Measurements from ENCODE around the gene MRTO4. TPM values are rescaled to one million over a fixed set of nuclear protein-coding genes. Genes with fewer than 3 reads are reported as not detected.
A peak's percentile ranks its signal among the peaks of the same experiment; 100 is the strongest.

MRTO4 gene
- total and polyA plus RNA-seq, 2 of the 13 experiments (the other 11 are each of a cell fraction or from before 2014, with no cell fraction given), result 28.1 to 59.2 TPM

DNA sequence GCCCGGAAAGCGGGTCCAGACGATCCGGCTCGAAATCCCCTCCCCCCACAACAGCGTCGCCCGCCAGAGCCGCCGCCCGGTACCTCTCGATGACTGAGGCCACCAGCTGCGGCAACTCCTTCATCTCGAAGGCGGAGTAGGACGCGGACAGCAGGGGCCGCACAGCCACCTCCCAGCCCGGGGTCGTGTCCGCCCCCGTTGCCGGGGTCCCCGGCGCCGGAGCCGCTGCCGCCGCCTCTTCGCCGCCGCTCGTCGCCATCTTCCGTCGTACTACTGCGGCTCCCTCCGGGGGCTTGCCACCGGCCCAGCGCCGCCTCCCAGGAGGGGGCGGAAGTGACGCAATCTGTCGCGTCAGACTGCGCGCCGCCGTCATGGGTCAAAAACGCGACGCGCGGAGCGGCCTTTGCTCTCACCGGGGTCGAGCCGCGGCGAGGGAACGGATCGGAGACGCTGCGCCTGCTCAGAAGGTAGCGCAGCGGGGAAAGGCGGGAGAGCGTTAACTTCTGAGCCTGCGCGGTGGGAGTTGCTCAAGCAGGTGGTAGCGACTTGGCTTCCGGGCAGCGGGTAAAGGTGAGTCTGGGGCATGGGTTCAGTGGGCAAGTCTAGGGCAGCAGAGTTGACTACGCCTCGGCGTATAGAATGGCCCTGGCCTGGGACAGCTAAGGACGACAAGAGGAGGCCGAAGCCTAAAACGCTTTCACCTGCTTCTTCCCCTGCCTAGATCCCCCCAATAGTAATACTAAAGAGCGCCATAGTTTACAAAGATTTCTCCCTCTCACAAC lies 41.4 kb upstream of the MRTO4 start, which contains the start of gene UBR4 (continued):
- TF ChIP-seq, protein P1, sequence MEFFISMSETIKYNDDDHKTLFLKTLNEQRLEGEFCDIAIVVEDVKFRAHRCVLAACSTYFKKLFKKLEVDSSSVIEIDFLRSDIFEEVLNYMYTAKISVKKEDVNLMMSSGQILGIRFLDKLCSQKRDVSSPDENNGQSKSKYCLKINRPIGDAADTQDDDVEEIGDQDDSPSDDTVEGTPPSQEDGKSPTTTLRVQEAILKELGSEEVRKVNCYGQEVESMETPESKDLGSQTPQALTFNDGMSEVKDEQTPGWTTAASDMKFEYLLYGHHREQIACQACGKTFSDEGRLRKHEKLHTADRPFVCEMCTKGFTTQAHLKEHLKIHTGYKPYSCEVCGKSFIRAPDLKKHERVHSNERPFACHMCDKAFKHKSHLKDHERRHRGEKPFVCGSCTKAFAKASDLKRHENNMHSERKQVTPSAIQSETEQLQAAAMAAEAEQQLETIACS (CRISPR knock-in tag; IDR thresholded peaks at IDR 0.05), result peak; percentile 85
- TF ChIP-seq ZNF766 (CRISPR knock-in tag; IDR thresholded peaks at IDR 0.05; ENCODE audit: borderline replicate concordance) (peak; percentile 65; the same call in 1 of the 2 replicates), BRCA1 (CRISPR knock-in tag; IDR thresholded peaks at IDR 0.05) (peak; percentile 72; the same call in 1 of the 2 replicates), ZFY (CRISPR knock-in tag; IDR thresholded peaks at IDR 0.05) (peak; percentile 86), ZNF276 (CRISPR knock-in tag; IDR thresholded peaks at IDR 0.05; ENCODE audit: low read depth) (no peak; the same call in 1 of the 2 replicates), TCF7 (IDR thresholded peaks at IDR 0.05; ENCODE audit: low read depth) (no peak), GATAD1 (CRISPR knock-in tag; IDR thresholded peaks at IDR 0.05) (peak; percentile 97), MED1 (CRISPR knock-in tag; IDR thresholded peaks at IDR 0.05) (peak; percentile 92), KAT8 (CRISPR knock-in tag; IDR thresholded peaks at IDR 0.05) (peak; percentile 98), ATM (IDR thresholded peaks at IDR 0.05; ENCODE audit: borderline replicate concordance) (no peak), LRRFIP1 (CRISPR knock-in tag; conservative IDR thresholded peaks at IDR 0.05) (no peak), ZSCAN12 (CRISPR knock-in tag; IDR thresholded peaks at IDR 0.05) (peak; percentile 93), ZNF703 (CRISPR knock-in tag; IDR thresholded peaks at IDR 0.05; ENCODE audit: borderline replicate concordance) (no peak), ZNF460 (CRISPR knock-in tag; IDR thresholded peaks at IDR 0.05; ENCODE audit: borderline replicate concordance) (no peak), ZBTB1 (CRISPR knock-in tag; IDR thresholded peaks at IDR 0.05; ENCODE audit: borderline replicate concordance) (no peak), TMF1 (CRISPR knock-in tag; IDR thresholded peaks at IDR 0.05; ENCODE audit: low read depth) (peak; percentile 66; the same call in 1 of the 2 replicates), CBFB (CRISPR knock-in tag; IDR thresholded peaks at IDR 0.05) (peak; percentile 87), ZFP90 (CRISPR knock-in tag; IDR thresholded peaks at IDR 0.05; ENCODE audit: borderline replicate concordance) (peak; percentile 84)
- TF ChIP-seq, protein P2, sequence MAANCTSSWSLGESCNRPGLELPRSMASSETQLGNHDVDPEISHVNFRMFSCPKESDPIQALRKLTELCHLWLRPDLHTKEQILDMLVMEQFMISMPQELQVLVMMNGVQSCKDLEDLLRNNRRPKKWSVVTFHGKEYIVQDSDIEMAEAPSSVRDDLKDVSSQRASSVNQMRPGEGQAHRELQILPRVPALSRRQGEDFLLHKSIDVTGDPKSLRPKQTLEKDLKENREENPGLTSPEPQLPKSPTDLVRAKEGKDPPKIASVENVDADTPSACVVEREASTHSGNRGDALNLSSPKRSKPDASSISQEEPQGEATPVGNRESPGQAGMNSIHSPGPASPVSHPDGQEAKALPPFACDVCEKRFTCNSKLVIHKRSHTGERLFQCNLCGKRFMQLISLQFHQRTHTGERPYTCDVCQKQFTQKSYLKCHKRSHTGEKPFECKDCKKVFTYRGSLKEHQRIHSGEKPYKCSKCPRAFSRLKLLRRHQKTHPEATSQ (CRISPR knock-in tag; IDR thresholded peaks at IDR 0.05; ENCODE audit: borderline replicate concordance), result no peak
